NK-92 (cell line): ENCODE measurements around the gene YARS1.

Source experiments
- DNase-seq: peaks from one replicate; lab custom pipeline; 2025; ENCODE audit not compliant: unreplicated experiment; lab: John Stamatoyannopoulos, UW

The YARS1 gene

DNA sequence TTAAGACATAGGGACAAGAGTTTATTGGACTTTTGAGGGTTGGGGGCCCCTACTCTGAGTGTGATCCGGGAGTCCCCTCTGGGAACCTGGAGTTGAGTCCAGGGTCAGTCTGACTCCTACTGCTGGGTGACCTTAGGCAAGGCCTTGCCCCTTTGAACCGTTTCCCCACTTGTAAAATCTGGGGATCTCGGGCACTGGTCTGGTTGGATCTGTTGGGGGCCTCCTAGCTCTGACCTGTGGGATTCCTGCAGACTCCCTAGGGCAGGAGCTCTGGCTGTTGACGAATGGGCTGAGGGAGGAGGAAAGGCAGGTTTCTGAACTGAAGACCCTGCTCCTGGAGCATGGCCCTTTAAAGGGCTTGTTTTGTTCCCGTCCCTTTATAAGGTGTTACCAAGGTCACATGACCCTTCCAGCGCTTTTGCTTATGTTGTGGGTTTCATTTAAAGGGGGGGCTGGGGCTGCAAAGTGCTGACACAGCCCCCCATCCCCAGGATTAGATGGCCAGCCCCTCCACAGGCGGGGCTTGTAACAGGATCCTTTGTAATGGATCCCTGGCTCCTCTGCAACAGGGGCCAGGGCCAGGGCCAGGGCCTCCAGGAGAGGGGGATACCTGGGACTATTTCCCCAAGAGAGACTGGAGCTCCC, 50.7 kb downstream of the YARS1 start:
- no peak for DNase-seq

DNA sequence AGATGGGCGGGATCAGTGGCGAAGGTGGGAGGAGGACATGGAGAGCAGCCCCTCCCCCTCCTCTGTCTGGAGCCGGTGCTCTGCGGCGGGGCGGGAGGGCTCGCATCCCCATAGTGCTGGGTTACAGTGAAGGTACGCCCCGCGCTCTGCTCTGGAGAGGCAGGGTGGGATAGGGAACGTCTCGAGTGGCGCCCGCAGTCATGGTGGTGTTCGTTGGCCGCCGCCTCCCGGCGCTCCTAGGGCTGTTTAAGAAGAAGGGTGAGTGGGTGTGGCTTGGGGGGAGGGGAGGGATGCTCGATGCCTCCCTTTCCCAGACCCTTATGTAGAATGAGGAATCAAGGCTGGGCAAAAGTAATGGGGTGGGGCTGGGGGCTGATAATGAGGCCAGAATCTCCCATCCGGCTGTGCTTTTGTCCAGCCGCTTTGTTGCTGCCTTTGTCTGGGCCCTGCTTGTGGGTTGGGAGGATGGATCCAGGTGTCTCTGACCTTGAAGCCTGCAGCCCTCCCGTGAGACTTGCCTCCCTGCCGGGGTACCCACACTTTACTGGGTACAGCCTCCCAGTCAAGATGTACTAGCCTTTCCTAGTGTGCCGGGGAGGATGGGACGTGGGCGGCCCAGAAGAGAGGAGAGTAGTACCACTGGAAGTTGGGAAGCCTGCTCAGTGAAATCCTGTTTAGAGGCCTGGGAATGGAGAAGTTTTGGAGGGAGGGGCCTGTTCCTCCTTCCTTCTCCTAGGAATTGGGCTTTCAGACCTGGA, 51.4 kb downstream of the YARS1 start:
- no peak for DNase-seq

DNA sequence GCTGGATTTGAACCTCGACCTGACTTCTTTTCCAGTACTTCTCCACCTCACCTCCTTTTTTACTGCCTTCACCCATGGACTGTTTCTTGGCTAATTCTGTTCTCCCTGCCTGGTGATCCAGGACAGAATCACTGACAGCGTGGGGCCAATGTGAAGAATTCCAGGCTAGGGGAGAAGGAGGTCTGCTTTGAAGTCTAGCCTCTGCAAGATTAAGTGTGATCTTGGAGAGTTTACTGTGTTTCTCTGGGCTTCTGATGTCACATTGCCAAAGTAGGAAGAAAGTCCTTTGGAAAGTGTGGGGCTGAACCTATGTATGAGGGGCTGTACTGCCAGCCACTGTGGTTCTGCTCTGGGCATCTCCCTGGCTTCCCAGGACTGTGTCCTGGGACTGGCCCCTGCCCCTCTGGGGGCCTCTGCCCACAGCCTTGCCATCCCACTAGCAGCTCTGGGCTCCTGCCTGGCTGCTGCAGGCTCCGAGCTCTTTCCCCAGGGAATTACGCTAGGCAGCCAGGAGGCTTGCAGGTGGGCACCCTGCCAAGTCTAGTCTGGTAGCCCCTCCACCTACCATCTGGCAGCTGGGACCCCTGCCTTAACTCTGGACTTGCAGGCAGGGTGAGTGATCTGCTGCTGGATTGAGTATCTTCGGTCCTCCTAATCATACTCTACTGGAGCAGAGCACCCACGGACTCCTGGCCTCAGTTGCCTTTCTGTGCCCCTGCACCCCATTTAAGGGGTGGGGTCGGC, 52.2 kb downstream of the YARS1 start:
- DNase-seq, result no peak

DNA sequence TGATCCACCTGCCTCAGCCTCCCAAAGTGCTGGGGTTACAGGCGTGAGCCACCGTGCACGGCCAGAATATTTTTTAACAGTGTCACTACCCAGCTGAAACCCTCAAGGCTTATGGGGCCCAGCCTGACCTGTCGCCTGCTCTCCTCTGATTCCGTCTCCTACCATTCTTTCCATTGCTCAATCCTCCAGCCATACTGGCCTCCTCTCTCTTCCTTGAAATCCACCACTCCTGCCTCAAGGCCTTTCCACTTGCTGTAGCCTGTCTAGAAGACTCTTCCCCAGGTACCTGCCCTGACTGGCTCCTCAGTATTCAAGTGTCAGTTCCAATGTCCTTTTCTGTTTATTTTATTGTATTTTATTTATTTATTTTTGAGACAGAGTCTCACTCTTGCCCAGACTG, 53.9 kb downstream of the YARS1 start:
- no peak for DNase-seq

DNA sequence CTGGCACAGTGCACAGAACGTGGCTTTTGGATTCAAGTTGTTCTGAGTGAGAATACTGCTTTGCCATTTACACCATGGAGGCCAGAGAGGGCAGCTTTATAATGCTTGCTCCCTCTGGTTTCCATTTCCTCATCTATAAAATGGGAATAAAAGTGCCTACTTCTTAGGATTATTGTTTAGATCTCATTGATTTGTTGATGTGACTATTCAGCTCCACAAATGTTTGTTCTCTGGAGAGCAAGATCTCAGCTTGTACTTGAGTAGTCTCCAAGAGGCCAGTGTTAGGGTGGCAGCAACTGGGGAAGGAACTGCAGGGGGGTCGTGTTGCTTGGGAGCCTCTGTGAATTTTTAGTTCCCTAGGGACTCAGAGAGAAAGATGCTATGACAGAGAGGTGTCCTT, 55.2 kb downstream of the YARS1 start:
- no peak for DNase-seq

DNA sequence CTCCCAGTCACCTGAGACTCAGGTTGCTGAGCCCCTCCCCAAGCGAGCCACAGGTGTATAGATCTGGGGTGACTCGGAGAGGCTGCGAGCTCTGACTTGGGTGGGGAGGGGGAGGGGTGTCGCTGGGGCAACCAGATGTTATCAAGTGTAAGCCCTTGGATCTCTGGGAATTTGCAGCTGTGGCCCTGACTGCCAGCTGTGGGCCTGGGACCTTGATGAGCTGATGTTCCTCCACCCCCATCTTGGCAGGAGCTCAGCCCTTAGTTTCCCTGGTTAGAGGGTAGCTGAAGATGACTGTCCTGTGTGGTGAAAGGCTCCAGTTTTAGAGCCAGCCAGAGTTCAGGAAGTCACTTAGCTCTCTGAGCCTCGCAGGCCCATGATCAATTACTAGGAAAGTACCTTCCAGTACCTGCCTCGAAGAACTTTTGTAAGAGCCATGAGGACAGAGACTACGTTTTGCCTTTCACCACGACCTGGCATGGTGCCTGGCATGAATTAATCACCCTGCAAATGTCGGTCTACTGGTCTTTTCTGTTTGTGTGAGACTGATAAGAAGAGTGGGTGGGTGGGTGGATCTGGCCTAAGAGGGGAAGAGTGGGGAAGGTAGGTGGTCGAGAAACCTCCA, 55.8 kb downstream of the YARS1 start:
- no peak for DNase-seq

DNA sequence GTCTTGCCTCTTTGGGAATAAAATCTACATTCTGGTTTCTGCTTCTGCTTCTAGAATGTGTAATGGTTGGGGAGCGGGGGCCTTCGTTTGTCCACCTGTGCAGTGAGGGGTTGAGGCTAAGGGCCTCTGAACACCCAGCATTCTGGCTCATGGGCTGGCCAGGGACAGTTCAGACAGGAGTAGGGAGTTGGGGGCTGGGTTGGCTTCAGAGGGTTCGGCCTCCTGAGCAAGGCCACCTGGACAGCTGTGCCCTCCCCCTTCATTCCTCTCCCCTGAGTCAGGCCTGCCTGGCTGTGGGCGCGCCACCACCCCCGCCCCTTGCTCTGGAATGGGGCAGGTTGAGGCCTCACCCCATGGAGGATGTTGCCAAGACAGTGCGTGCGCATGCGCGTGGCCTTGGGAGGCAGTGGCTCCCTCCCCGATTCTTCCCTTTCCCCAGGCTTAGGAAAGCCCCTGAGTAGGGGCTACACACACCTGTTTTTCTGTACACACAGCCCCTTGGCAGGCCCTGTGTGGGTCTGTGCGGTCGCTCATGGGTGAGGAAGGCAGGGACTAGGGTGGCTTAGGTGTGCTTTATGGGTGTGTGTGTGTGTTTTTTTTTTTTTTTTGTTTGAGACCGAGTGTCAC, 57.0 kb downstream of the YARS1 start:
- no peak for DNase-seq

DNA sequence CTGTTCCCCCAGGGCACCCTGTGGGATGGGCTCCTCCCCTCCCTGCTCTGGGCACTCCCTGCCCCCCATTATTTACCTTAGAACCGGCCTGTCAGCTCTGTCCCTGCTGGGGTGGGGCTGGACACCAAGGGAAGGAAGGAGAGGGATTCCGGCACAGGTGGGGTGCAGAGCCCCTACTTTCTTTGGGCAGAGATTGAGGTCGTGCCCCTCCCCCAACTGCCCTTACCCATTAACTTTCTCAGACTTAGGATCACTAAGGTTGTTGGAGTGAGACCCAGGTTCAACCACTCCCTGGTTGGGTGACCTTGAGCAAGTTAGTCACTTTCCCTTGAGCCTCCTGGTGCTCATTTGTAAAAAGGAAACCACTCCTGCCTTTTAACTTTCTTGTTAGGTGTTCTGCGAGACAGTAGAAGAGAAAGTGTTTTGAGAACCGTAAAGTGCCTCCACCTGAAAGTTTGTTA, 57.6 kb downstream of the YARS1 start:
- no peak for DNase-seq

DNA sequence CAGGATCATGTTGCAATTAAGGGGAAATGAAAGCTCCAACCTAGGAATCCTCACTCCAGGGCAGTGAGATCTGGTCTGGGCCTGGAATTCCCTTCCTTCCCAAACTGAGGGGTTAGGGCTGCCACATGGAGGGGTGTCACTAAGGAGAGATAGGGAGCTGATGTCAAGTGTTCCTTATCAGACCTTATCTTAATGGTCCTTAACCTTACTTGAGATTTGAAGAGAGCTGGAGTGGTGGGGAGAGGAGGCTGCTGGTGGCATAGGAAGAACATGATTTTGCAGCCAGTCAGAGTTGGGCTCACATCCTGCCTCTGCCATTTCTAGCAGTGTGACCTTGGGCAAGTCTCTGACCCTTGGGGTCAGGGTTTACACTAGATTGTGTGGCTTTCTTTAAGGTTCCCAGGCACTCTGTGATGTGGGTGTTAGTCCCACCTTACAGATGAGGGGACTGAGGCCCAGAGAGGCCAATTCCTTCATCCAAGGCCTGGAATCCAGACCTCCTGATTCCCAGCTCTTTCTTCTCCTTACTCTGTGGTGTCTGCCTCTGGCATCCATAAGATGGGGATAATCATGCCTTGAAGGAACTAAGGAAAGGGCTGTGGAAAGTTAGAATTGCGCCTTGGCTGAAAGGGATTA, 58.2 kb downstream of the YARS1 start:
- no peak for DNase-seq

DNA sequence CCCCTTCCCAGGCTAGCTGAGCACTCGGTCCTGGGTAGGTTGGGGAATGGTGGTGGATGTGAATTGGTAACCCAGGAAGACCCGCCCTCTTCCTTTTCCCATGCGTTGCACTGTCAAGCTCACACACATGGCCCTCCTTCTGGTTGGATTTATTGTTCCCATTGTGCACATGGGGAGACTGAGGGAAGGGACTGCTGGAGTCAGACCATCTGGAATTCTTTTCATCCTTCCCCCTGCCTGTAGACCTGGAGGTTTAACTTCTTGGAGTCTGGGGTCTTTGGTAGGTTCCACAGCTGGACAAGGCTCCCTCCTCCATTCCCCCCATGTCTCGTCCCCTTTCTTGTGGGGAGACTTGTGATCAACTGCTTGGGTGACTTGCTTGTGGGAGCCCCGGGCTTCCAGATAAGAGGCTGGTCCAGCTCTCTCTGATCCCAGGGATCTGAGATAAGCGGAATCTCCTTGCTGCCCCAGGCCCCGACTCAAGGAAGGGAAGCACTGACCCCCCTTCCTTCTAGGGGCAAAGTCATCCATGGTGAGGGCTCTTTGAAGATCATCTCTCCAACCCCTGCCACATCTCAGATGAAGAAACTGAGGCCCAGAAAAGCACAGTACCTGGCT, 58.9 kb downstream of the YARS1 start:
- DNase-seq, result no peak

DNA sequence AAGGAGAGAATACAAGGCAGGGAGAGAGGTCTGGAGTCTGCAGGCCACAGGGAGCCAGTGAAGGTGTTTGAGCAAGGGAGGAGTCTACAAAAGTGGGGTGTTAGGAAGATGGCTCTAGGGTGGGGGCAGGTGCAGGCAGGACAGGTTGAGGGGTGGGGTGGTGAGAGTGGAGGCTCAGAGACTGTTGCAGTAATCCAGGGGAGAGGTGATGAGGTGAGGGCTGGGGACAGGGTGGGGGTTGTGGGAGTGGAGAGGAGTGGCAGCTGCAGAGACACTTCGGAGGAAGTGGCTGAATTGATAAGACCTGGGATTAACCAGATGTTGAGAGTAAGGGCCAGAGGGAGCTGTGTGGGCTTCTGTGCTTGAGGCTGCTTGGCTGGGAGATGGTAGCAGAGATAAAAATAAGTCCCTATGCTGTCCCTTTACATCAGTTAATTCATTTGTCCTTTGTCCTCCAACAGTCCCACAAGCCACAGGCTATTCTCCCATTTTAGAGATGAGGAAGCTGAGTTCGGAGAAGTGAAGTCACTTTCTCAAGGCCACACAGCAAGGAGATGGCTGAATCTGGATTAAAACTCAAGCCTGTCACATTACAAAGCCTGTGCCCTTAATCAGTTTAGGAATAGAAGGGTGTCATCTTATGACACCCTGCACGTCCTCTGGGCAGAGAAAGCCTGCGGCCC, 59.8 kb downstream of the YARS1 start:
- DNase-seq, result no peak

DNA sequence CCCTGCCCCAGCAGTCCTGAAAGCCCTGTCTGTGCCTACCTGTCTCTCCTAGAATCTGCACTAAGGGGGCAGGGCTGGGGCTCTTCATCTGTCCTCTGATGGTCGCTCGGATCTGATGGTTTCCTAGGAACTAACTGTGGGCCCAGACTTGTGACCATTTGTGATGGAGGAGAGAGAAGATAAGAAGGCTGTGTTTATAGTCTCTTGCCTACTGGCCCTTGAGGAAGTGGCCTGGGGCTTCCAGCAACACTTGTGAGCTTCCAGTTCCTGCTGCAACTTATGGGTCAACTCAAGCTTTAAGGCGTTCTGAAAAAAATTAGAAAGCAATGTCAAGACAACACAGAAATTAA, 61.4 kb downstream of the YARS1 start:
- DNase-seq, result no peak

DNA sequence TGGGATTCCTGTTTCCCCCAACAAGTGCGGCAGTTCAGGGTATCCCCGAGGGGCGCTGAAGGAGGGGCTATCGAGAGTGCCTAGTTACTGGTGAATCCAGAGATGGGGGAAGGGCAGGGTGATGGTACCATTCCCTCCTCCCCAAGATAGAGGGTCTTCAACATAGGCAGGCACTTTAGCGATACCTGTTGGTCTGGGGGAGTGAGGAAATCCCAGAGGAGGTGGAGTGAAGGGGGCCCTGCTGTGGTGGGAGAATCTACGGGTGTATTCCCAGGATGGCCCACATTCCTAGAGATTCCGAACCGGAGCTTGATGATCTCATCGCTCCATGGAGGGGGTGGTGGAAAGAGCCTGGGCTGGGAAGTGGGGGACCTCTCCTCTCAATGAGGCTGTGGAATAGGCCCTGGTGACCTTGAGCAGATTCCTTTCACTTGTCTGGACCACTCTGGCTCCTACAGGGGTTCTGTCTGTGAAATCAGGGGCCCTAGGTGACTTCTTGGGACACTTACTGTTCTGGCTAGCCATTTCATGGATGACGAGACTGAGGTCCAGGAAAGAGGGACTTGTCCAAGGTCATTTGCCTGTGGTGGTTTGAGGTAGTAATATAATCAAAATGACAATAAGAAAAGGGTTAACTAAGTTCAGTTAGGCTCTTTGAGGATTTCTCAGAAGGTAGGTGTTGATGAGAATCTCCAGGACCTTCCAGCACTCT, 61.9 kb downstream of the YARS1 start:
- no peak for DNase-seq

DNA sequence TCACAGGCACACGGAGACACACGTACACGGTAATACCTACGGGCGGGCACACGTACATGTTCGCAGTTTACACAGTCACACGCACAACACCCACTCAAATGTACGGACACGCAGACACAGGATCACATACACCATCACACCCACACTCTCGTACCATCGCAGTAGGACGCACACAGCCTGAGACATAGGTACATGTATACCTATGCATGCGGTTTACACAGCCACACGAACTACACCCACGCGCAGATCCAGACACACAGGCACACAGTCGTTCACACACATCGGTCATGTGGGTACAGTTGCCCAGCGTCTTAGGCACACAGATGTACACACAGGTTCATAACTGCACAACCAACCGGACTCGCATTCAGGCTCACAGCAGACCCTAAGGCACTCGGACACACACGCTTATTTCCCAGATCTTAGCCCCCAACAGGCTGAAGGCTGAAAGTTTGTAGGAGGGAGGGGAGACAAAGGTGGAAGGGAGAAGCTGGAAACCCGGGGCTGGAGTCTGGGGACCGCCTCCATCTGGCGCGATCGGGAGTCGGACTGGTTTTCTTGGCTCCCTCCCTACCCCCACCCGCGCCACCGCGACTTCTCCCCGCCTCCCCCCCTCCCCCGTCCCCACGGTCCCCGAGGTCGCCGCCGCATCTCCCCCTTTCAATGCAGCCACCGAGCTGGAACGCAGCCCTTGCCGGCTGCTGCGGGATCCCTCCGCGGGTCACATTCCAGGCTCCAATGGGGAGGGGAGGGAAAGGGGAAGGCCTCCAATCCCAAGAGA, 62.7 kb downstream of the YARS1 start:
- no peak for DNase-seq

DNA sequence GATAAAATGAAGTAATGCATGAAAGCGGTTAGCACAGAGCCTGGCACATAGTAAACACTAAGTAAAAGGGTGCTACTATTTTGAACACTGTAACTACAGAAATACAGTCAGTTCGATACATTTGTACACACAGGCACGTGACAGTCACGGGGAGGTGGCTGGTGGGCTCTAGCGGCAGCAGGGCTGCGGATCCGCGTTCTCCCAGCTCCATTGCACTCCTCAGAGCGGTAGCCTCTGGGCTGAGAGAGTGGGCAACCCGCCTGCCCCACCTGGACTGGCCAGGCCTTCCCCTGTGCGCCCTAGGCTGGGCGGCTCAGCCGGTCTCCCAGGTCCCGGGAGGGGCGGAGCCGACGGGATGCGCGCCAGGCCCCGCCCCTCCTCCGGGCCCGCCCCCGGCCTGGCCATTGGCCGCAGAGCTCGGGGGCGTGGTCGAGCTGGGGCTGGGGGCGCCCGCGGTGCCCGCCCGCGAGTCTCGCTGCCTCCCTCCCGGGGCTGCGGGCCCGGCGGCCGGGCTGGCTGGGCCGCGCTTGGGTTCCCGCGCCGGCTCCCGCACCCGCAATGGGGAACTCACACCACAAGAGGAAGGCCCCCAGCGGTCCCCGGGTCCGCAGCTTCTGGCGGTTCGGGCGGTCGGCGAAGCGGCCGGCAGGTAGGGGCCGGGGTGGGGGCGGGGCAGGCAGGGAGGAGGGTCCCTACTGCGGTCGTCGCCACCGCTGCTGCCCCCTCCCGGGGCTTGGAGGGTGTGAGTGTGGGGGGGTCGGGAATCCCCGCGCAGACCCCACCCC, 63.4 kb downstream of the YARS1 start:
- no peak for DNase-seq

DNA sequence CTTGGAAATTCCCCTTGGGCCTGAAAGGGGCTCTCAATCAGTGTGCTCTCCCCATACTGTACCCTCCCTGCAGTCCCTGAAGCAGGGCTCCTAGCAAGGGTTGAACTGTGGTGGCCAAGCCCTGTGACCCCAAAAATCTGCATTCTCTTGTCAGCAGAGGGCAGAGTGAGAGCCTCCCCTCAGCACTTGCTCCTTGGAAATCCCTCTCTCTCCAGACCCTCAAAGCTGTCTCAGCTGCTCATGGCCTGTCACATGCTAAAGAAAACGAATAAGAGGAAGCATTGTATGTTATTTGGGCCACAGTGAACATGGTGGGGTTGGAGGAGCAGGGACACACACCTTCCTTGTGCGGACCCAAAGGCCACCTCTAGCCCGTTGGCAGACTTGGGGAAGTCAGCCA, 67.4 kb downstream of the YARS1 start:
- DNase-seq, result no peak

DNA sequence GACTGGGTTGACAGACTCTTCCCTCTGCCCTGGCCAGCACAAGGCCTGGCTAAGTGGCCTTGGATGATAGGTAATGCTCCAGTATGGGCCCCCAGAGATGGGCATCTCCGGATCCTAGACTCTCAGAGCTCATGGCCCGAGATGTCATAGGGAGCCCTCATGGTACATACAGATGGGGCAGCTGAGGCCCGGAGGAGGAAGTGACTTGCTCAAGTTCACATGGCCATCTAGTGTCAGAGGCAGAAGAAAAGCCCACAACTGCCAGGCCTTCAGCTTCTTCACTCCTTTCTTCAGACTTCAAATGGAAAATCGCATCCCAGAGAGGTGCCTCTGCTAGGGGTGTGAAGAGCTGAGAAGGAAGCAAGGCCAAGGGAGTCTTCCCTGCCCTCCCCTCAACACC, 67.8 kb downstream of the YARS1 start:
- no peak for DNase-seq

DNA sequence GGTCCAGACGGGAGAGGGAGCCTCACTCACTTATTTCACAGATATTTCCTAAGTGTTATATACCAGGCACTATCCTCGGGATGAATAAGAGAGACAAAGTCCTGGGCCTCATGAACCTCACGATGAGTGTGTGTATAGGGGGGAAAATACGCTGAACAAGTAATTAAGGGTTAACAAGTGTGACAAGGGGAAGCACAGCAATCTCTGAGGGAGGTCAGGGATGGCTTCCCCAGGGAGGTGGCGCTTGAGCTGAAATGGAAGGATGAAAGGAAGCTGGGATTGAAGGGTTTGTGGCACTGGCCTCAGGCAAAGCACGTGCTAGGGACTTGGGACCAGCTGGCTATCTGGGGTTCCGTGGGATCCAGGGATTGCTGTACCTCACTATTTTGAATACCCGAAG, 68.2 kb downstream of the YARS1 start:
- no peak for DNase-seq
